ENCODE results near the gene MYL1.

The MYL1 gene

DNA sequence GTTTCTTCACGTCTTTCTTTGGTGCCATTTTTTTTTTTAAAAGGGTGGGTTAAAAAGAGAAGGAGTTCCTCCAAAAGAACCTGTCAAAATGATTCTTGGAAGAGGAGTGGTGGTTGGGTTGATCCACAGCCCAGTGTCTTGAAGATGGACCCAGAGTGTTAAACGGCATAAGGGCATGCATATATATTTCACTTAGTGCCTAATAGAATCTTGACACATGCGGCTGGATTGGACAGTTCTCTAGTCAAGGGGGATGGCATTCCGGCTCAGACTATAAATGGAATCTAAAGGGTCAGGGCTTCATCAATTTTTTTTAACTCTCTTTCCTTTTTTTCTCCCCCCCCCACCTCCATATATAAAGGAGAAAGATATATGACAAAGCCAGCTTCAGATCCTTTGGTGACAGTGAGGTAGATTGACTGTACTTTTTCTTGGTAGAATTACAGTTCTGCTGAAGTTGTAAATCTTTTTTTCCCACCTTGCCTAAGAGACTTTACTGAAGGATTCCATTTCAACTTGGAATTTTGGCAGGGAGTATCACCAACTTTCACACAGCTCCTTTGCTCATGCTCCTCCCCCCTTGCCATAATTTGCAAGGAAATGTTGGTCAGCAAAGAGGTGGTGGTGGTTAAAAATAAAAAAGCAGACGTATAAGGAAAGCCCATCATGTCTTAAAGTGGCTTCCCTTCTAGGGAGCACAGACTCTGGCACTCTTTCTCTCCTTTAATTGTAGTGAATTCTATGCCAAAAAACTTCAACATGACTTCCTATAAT, at the start of gene MYL1:
Gene MYL1 (minus strand): TSS at position 160 of the 774 bp plus-strand sequence. CDS start 132 bp downstream, at position 28.
- no peaks in the 10 kb centered on the region for H3K27me3 ChIP-seq
- TF ChIP-seq, protein P1, sequence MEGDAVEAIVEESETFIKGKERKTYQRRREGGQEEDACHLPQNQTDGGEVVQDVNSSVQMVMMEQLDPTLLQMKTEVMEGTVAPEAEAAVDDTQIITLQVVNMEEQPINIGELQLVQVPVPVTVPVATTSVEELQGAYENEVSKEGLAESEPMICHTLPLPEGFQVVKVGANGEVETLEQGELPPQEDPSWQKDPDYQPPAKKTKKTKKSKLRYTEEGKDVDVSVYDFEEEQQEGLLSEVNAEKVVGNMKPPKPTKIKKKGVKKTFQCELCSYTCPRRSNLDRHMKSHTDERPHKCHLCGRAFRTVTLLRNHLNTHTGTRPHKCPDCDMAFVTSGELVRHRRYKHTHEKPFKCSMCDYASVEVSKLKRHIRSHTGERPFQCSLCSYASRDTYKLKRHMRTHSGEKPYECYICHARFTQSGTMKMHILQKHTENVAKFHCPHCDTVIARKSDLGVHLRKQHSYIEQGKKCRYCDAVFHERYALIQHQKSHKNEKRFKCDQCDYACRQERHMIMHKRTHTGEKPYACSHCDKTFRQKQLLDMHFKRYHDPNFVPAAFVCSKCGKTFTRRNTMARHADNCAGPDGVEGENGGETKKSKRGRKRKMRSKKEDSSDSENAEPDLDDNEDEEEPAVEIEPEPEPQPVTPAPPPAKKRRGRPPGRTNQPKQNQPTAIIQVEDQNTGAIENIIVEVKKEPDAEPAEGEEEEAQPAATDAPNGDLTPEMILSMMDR (IDR thresholded peaks at IDR 0.05): no peak
- no peak within 1 kb of the TSS for H3K4me3 ChIP-seq (ENCODE audit: low read depth in 1 of 2, low read length in 1 of 2)
- no peaks in the 10 kb centered on the region for H3K36me3 ChIP-seq
- H3K9me3 ChIP-seq: no peaks in the 10 kb centered on the region
- no peak within 1 kb of the TSS for H3K27ac ChIP-seq
- H3K4me1 ChIP-seq (ENCODE audit: control insufficient read depth in 1 of 2, insufficient read depth in 1 of 2, low read depth in 1 of 2, low read length in 1 of 2): no peaks in the 10 kb centered on the region

- Histone ChIP-seq H3K36me3 (no peaks in the 10 kb centered on the region), H3K27me3 (no peaks in the 10 kb centered on the region), H3K4me3 (ENCODE audit: low read depth in 1 of 2, low read length in 1 of 2) (no peak overlapping the region), H3K4me1 (ENCODE audit: control insufficient read depth in 1 of 2, insufficient read depth in 1 of 2, low read depth in 1 of 2, low read length in 1 of 2) (no peaks in the 10 kb centered on the region), H3K9me3 (no peaks in the 10 kb centered on the region), H3K27ac (no peak overlapping the region)
- TF ChIP-seq, protein P1 (IDR thresholded peaks at IDR 0.05): no peak
Measured at GRCh38 chr2:210363876-210364275, 48.9 kb upstream of the MYL1 start.

DNA sequence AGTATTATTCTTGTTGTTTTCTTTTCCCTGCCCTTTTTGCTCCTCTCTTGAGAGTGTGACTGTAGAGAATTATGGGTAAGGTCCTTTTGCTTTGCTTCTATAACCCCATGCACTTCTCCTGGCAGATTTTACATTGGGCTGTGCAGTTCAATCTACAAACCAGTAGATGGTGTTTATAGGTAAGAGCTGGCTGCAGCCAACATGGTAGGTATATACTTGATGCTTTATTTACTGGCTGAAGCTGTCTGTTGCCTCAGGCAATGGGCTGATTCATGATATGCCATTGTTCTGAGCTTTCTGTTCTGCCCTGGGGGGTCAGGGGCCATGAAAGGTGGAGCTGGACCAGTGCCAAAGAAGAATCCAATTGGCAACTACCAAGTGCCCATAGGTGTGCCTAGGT, 48.3 kb upstream of the MYL1 start:
- TF ChIP-seq, protein P1 (IDR thresholded peaks at IDR 0.05): no peak
- no peaks in the 10 kb centered on the region for H3K36me3 ChIP-seq
- H3K27ac ChIP-seq: no peak overlapping the region
- no peak overlapping the region for H3K4me3 ChIP-seq (ENCODE audit: low read depth in 1 of 2, low read length in 1 of 2)
- H3K9me3 ChIP-seq: no peaks in the 10 kb centered on the region
- H3K27me3 ChIP-seq: no peaks in the 10 kb centered on the region
- no peaks in the 10 kb centered on the region for H3K4me1 ChIP-seq (ENCODE audit: control insufficient read depth in 1 of 2, insufficient read depth in 1 of 2, low read depth in 1 of 2, low read length in 1 of 2)

DNA sequence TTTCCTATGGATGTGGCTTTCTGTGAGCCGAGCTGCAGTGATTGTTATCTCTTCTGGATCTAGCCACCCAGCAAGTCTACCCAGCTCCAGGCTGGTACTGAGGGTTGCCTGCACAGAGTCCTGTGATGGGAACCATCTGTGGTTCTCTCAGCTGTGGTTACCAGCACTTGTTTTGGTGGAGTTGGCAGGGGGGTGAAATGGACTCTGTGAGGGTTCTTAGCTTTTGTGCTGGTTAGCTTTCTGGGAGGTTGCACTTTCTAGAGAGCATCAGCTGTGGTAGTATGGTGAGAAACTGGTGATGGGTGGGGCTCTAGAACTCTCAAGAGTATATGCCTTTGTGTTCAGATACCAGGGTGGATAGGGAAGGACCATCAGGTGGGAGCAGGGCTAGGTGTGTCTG, 45.4 kb upstream of the MYL1 start:
- H3K27ac ChIP-seq: no peak overlapping the region
- H3K4me3 ChIP-seq (ENCODE audit: low read depth in 1 of 2, low read length in 1 of 2): no peak overlapping the region
- H3K4me1 ChIP-seq (ENCODE audit: control insufficient read depth in 1 of 2, insufficient read depth in 1 of 2, low read depth in 1 of 2, low read length in 1 of 2): no peaks in the 10 kb centered on the region
- no peaks in the 10 kb centered on the region for H3K36me3 ChIP-seq
- TF ChIP-seq, protein P1 (IDR thresholded peaks at IDR 0.05): no peak
- H3K27me3 ChIP-seq: no peaks in the 10 kb centered on the region
- H3K9me3 ChIP-seq: no peaks in the 10 kb centered on the region

- no peaks in the 10 kb centered on the region for H3K4me1 ChIP-seq (ENCODE audit: control insufficient read depth in 1 of 2, insufficient read depth in 1 of 2, low read depth in 1 of 2, low read length in 1 of 2)
Measured at GRCh38 chr2:210356944-210357343, 42.0 kb upstream of the MYL1 start.

More at GRCh38 chr2:210356944-210357343, 42.0 kb upstream of the MYL1 start:
- H3K27ac ChIP-seq: no peak overlapping the region
- H3K36me3 ChIP-seq: no peaks in the 10 kb centered on the region
- no peak overlapping the region for H3K4me3 ChIP-seq (ENCODE audit: low read depth in 1 of 2, low read length in 1 of 2)
- TF ChIP-seq, protein P1 (IDR thresholded peaks at IDR 0.05): no peak
- H3K9me3 ChIP-seq: no peaks in the 10 kb centered on the region
- H3K27me3 ChIP-seq: no peaks in the 10 kb centered on the region

Measured in neutrophil (primary cell).